Left lung (tissue), 10 donors: Measurements from ENCODE around the gene BRF1. TPM values are rescaled to one million over a fixed set of nuclear protein-coding genes. Genes with fewer than 3 reads are reported as not detected.

Source experiments
- ATAC-seq: fragments of 200-7000 bp; cut with Tn5 transposase; one replicate; pipeline ENCODE4 v1.9.1; 2020; ENCODE audit warnings: moderate library complexity
- DNase-seq, 4 donors: peaks; one replicate each; pipeline ENCODE4 v3.0.0-alpha.2; 2013 to 2020
- H3K27ac ChIP-seq, 2 donors: fragments of 200-600 bp; sonication (generic) in 1 of 2; one replicate each; pipeline versions ENCODE4 v1.5.0 to v1.8.0; 2020 to 2021
- H3K27me3 ChIP-seq, 2 donors: fragments of 200-600 bp; sonication (generic) in 1 of 2; one replicate each; pipeline versions ENCODE4 v1.5.0 to v1.8.0; 2020 to 2021
- H3K36me3 ChIP-seq, 2 donors: fragments of 200-600 bp; sonication (generic) in 1 of 2; one replicate each; pipeline versions ENCODE4 v1.5.0 to v1.8.0; 2020 to 2021
- H3K4me1 ChIP-seq, 2 donors: fragments of 200-600 bp; one replicate each; pipeline ENCODE4 v1.8.0; 2021
- H3K4me3 ChIP-seq, 2 donors: fragments of 200-600 bp; sonication (generic) in 1 of 2; one replicate each; pipeline versions ENCODE4 v1.5.0 to v1.8.0; 2020 to 2021; ENCODE audit warnings: mild to moderate bottlenecking in 1 of 2
- H3K9me3 ChIP-seq, 2 donors: fragments of 200-600 bp; sonication (generic) in 1 of 2; one replicate each; pipeline versions ENCODE4 v1.5.0 to v1.8.0; 2020 to 2021
- CTCF ChIP-seq, 2 donors: fragments of 200-600 bp; sonication (generic) in 1 of 2; IDR thresholded peaks; one replicate each; pipeline versions ENCODE4 v1.5.0 to v1.8.0; 2021; ENCODE audit warnings: antibody characterized with exemption in 2 of 2
- intact Hi-C, 2 donors: fragments of 100-400 bp; cut with DNase I; formaldehyde crosslinking; loops; one replicate each; pipeline versions ENCODE4 v1.11.2 to v1.14.2; 2022
- polyA plus RNA-seq, 6 donors: library from polyadenylated mRNA; unstranded; fragments of 120-200 nt; gene quantifications; one replicate each; pipeline ENCODE4 v1.2.1, GENCODE V29; 2013; ENCODE audit not compliant: insufficient read length in 6 of 6
- total RNA-seq, 2 donors: library from RNA; stranded (reverse); fragmentation: NEBNext Ultra II Directional; extraction: Animal tissue kit (Norgen Biotek cat#: 25700); gene quantifications; one replicate each; pipeline ENCODE4 v1.2.1, GENCODE V29; 2021
- donor health status: DM: no; HTN: yes; CAD: no.
- donor health status: DM: no; HTN: no; CAD: no.

Gene BRF1
- total and polyA plus RNA-seq, 8 donors: 32.7 to 45.1 (median 34.9) TPM

- H3K36me3 ChIP-seq: peaks cover 0 to 29% of the 10 kb centered on the region in 2 donors
- no peak for TF ChIP-seq CTCF (IDR thresholded peaks at IDR 0.05)
- H3K9me3 ChIP-seq: no peaks in the 10 kb centered on the region
- no peak for DNase-seq
- intact Hi-C loops: no loop called here
- ATAC-seq: no peak
- H3K4me3 ChIP-seq: no peak overlapping the region
- H3K4me1 ChIP-seq: peaks cover 15 to 18% of the 10 kb centered on the region in 2 donors
- no peak overlapping the region for H3K27ac ChIP-seq
- H3K27me3 ChIP-seq: peaks cover 0 to 3% of the 10 kb centered on the region in 2 donors
These were observed 93.9 kb downstream of the BRF1 start for GRCh38 chr14:105206873-105207272.

GRCh38 chr14:105205673-105206208 lies 95.1 kb downstream of the BRF1 start:
- H3K9me3 ChIP-seq: no peaks in the 10 kb centered on the region
- H3K4me3 ChIP-seq: no peak overlapping the region
- peak; percentile 39 for ATAC-seq
- H3K4me1 ChIP-seq: peaks cover 15 to 27% of the 10 kb centered on the region in 2 donors
- intact Hi-C loops: no loop called here
- peaks cover 0 to 17% of the 10 kb centered on the region in 2 donors for H3K36me3 ChIP-seq
- H3K27ac ChIP-seq: no peak overlapping the region
- no peak for DNase-seq
- H3K27me3 ChIP-seq: peaks cover 0 to 15% of the 10 kb centered on the region in 2 donors
- TF ChIP-seq CTCF (IDR thresholded peaks at IDR 0.05): no peak

GRCh38 chr14:105204931-105205672 lies 95.7 kb downstream of the BRF1 start:
- H3K9me3 ChIP-seq: no peaks in the 10 kb centered on the region
- intact Hi-C loops: loop anchor here in 1 of 2 donors (5.0 kb wide), 2 partner anchors 77 to 147 kb away; no protein-coding TSS in a partner anchor
- no peak for TF ChIP-seq CTCF (IDR thresholded peaks at IDR 0.05)
- DNase-seq: no peak
- no peak overlapping the region for H3K4me3 ChIP-seq
- ATAC-seq: peak; percentile 17
- H3K4me1 ChIP-seq: peaks cover 15 to 27% of the 10 kb centered on the region in 2 donors
- H3K27ac ChIP-seq: peak overlapping the region in 1 of 2 donors; percentile 3
- peaks cover 0 to 21% of the 10 kb centered on the region in 2 donors for H3K27me3 ChIP-seq
- H3K36me3 ChIP-seq: peaks cover 0 to 11% of the 10 kb centered on the region in 2 donors

- peaks cover 0 to 28% of the 10 kb centered on the region in 2 donors for H3K27me3 ChIP-seq
- ATAC-seq (peak; percentile 78), DNase-seq (peak in 1 of 4 donors; percentile 85)
- H3K27ac ChIP-seq: no peak overlapping the region
- no peak for TF ChIP-seq CTCF (IDR thresholded peaks at IDR 0.05)
- H3K36me3 ChIP-seq: peaks cover 0 to 4% of the 10 kb centered on the region in 2 donors
- H3K9me3 ChIP-seq: no peaks in the 10 kb centered on the region
- H3K4me3 ChIP-seq: no peak overlapping the region
- intact Hi-C loops: loop anchor here in 1 of 2 donors (5.0 kb wide), 2 partner anchors 78 to 148 kb away; no protein-coding TSS in a partner anchor
- H3K4me1 ChIP-seq: peaks cover 15 to 33% of the 10 kb centered on the region in 2 donors
These were observed 96.4 kb downstream of the BRF1 start for GRCh38 chr14:105204206-105204930.
